OCI-LY3 (cell line): ENCODE results near the gene NME9.

Experiments used
- EZH2phosphoT487 ChIP-seq: fragments of 200-600 bp; shearing (Covaris generic); IDR thresholded peaks from 2 replicates; pipeline ENCODE4 v1.6.1; 2018; ENCODE audit warnings: antibody characterized with exemption, mixed run types, low read depth
- TF ChIP-seq, protein P1 (sequence below): fragments of 200-600, 300-600 bp; sonication (generic); IDR thresholded peaks from 2 replicates; pipeline ENCODE4 v1.5.1; 2014; ENCODE audit warnings: antibody characterized with exemption, low read length, low read depth

DNA sequence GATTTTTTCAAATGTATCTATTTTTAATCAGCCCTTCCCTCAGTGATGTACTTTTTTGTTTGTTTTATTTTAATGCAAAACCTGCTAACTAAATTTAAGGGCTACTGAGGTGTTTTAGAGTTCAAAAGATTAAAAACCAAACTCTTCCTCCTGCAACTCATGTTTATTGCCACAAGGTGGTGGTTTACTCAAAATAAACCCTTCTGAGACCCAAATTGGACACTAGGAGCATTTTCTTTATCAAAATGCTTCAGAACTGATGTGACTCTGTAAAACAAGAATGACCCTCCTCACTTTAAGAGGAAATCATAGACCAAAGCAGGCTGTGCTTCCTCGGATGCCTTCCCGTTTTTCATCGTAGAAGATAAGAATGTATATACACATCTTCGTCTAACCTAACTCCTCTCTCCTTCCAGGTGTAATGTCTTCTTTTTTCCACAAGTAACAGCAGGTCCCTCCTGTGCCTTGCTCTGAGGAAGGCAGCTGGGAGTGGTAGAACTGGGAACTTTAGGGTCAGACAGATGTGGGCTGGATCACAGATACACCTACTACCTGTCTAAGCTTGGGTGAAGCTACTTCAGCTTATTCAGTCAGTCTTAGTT lies 2.9 kb upstream of the NME9 start:
- TF ChIP-seq, protein P1, sequence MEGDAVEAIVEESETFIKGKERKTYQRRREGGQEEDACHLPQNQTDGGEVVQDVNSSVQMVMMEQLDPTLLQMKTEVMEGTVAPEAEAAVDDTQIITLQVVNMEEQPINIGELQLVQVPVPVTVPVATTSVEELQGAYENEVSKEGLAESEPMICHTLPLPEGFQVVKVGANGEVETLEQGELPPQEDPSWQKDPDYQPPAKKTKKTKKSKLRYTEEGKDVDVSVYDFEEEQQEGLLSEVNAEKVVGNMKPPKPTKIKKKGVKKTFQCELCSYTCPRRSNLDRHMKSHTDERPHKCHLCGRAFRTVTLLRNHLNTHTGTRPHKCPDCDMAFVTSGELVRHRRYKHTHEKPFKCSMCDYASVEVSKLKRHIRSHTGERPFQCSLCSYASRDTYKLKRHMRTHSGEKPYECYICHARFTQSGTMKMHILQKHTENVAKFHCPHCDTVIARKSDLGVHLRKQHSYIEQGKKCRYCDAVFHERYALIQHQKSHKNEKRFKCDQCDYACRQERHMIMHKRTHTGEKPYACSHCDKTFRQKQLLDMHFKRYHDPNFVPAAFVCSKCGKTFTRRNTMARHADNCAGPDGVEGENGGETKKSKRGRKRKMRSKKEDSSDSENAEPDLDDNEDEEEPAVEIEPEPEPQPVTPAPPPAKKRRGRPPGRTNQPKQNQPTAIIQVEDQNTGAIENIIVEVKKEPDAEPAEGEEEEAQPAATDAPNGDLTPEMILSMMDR: peak; percentile 71
- no peak for TF ChIP-seq EZH2phosphoT487
